Measurements from ENCODE around the gene WDR37. TPM values are rescaled to one million over a fixed set of nuclear protein-coding genes. Genes with fewer than 3 reads are reported as not detected.

WDR37 gene
- total and polyA plus RNA-seq, 4 donors, result 6.6 to 23.5 (median 13.6) TPM

DNA sequence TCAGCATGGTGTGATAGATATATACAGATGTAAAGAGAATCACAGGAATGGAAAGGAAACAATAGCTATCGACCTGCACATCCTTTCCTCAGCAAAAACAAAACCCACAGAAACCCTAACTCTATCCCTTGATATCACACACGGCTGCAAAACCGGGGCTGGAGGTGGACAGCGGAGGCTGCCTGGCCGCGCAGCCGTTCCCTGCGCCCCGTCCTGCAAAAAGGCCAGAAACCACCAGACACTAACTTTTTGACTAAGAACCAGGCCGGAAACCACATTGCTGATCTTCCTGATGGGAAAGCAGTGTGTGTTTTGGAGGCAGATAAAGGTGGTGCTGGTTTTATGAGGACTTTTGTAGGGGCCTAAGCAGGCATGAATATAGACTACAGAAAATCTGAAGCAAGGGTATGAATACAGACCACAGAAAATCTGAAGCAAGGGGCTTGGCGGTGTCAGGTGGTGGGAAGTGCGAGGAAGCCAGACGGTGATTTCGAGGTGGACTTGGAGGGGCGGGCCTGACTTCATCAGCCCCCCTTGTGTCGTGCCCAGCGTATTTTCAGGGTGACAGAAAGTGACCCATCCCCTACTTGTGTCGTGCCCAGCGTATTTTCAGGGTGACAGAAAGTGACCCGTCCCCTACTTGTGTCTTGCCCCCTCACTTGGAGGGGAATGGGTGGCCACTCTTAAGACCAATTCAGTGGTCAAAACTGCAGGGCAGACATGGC lies 123.3 kb downstream of the WDR37 start:
- no peak overlapping the region for H3K27ac ChIP-seq (ENCODE audit: low read depth in 1 of 2, low read length in 1 of 2)
- no peaks in the 10 kb centered on the region for H3K27me3 ChIP-seq (ENCODE audit: control insufficient read depth in 3 of 3, insufficient read depth in 3 of 3, low read length in 2 of 3)
- no peak for TF ChIP-seq CTCF (IDR thresholded peaks at IDR 0.05; ENCODE audit: control extremely low read depth, extremely low read depth)
- 87 to 89% methylated on average over 20 of the region's 20 CpGs for WGBS, 2 donors
- no peak overlapping the region for H3K4me3 ChIP-seq
- DNase-seq (no peak), ATAC-seq (ENCODE audit: insufficient read depth, low FRiP score) (no peak)
- H3K9ac ChIP-seq (ENCODE audit: insufficient read depth in 1 of 2, low read length in 2 of 2), result no peak overlapping the region
- no peaks in the 10 kb centered on the region for H3K36me3 ChIP-seq (ENCODE audit: control insufficient read depth in 4 of 4, insufficient read depth in 4 of 4, low read length in 4 of 4)
- H3K4me1 ChIP-seq (ENCODE audit: control insufficient read depth in 5 of 5, insufficient read depth in 5 of 5, low read length in 5 of 5), result no peaks in the 10 kb centered on the region
- no peaks in the 10 kb centered on the region for H3K9me3 ChIP-seq (ENCODE audit: control insufficient read depth in 4 of 4, insufficient read depth in 3 of 4, low read length in 3 of 4)

GRCh38 chr10:1180071-1180730 lies 124.0 kb downstream of the WDR37 start:
- Histone ChIP-seq H3K4me3 (no peak overlapping the region), H3K9ac (ENCODE audit: insufficient read depth in 1 of 2, low read length in 2 of 2) (no peak overlapping the region), H3K36me3 (ENCODE audit: control insufficient read depth in 4 of 4, insufficient read depth in 4 of 4, low read length in 4 of 4) (no peaks in the 10 kb centered on the region), H3K4me1 (ENCODE audit: control insufficient read depth in 5 of 5, insufficient read depth in 5 of 5, low read length in 5 of 5) (no peaks in the 10 kb centered on the region), H3K9me3 (ENCODE audit: control insufficient read depth in 4 of 4, insufficient read depth in 3 of 4, low read length in 3 of 4) (no peaks in the 10 kb centered on the region), H3K27me3 (ENCODE audit: control insufficient read depth in 3 of 3, insufficient read depth in 3 of 3, low read length in 2 of 3) (no peaks in the 10 kb centered on the region), H3K27ac (ENCODE audit: low read depth in 1 of 2, low read length in 1 of 2) (no peak overlapping the region)
- 85 to 89% methylated on average over 15 to 16 of the region's 16 CpGs for WGBS, 2 donors
- ATAC-seq (ENCODE audit: insufficient read depth, low FRiP score) (no peak), DNase-seq (no peak)
- no peak for TF ChIP-seq CTCF (IDR thresholded peaks at IDR 0.05; ENCODE audit: control extremely low read depth, extremely low read depth)

- 86 to 92% methylated on average over 11 of the region's 11 CpGs for WGBS, 2 donors
- Histone ChIP-seq H3K27me3 (ENCODE audit: control insufficient read depth in 3 of 3, insufficient read depth in 3 of 3, low read length in 2 of 3) (no peaks in the 10 kb centered on the region), H3K4me3 (no peak overlapping the region), H3K9me3 (ENCODE audit: control insufficient read depth in 4 of 4, insufficient read depth in 3 of 4, low read length in 3 of 4) (no peaks in the 10 kb centered on the region), H3K36me3 (ENCODE audit: control insufficient read depth in 4 of 4, insufficient read depth in 4 of 4, low read length in 4 of 4) (no peaks in the 10 kb centered on the region), H3K9ac (ENCODE audit: insufficient read depth in 1 of 2, low read length in 2 of 2) (no peak overlapping the region), H3K27ac (ENCODE audit: low read depth in 1 of 2, low read length in 1 of 2) (no peak overlapping the region), H3K4me1 (ENCODE audit: control insufficient read depth in 5 of 5, insufficient read depth in 5 of 5, low read length in 5 of 5) (no peaks in the 10 kb centered on the region)
- TF ChIP-seq CTCF (IDR thresholded peaks at IDR 0.05; ENCODE audit: control extremely low read depth, extremely low read depth), result no peak
- DNase-seq (no peak), ATAC-seq (ENCODE audit: insufficient read depth, low FRiP score) (no peak)
These were observed 124.7 kb downstream of the WDR37 start for GRCh38 chr10:1180836-1181235.

Other genes starting within 250 kb of the WDR37 start
- gene LARP4B, start 124.7 kb upstream of the WDR37 start, total RNA-seq, result 100 to 1,000 TPM; 108 to 133 TPM
- 10 to 100 TPM; 24.7 to 26.1 TPM for gene LARP4B, start 124.7 kb upstream of the WDR37 start, polyA plus RNA-seq
- 10 to 100 TPM; 36.5 to 43.6 TPM for gene GTPBP4, start 68.0 kb upstream of the WDR37 start, total RNA-seq
- 10 to 100 TPM; 17.6 to 41.7 TPM for gene GTPBP4, start 68.0 kb upstream of the WDR37 start, polyA plus RNA-seq
- under 1 TPM in 1 of 2 donors, not detected in 1; 0.18 TPM for gene IDI2, start 30.5 kb upstream of the WDR37 start, total RNA-seq
- gene IDI2, start 30.5 kb upstream of the WDR37 start, polyA plus RNA-seq, result under 1 TPM; 0.05 to 0.08 TPM
- 100 to 1,000 TPM in 1 of 2 donors, 10 to 100 TPM in 1; 60.0 to 173 TPM for gene IDI1, start 7.3 kb upstream of the WDR37 start, total RNA-seq
- gene IDI1, start 7.3 kb upstream of the WDR37 start, polyA plus RNA-seq, result 100 to 1,000 TPM in 1 of 2 donors, 10 to 100 TPM in 1; 44.4 to 123 TPM

All from lung (tissue), 12 donors.